Pancreas (tissue), 10 donors: ENCODE results near the gene ADAMTSL5. TPM values are rescaled to one million over a fixed set of nuclear protein-coding genes. Genes with fewer than 3 reads are reported as not detected.

ENCODE experiments used
- ATAC-seq, 4 donors: fragments of 200-7000 bp; cut with Tn5 transposase; one replicate each; pipeline versions ENCODE4 v1.8.0 to v1.9.1; 2020; ENCODE audit warnings: mild to moderate bottlenecking in 4 of 4, moderate library complexity in 4 of 4
- DNase-seq, 6 donors: peaks; one replicate each; pipeline ENCODE4 v3.0.0-alpha.2; 2020
- FAIRE-seq: peaks from 2 replicates; lab custom pipeline; 2012; peaks lifted over from hg19 to GRCh38; lab: Jason Lieb, UNC
- H3K27ac ChIP-seq, 4 donors: fragments of 200-600 bp; sonication (generic); 1 replicate in 3 of 4; 2 replicates in 1 of 4; pipeline versions ENCODE4 v1.5.0 to v1.8.0; 2020
- H3K27me3 ChIP-seq, 4 donors: fragments of 200-600 bp; one replicate each; pipeline ENCODE4 v1.8.0; 2021
- H3K36me3 ChIP-seq, 3 donors: fragments of 200-600 bp; sonication (generic) in 1 of 3; one replicate each; pipeline versions ENCODE4 v1.5.0 to v1.8.0; 2020 to 2021
- H3K4me1 ChIP-seq, 3 donors: fragments of 200-600 bp; one replicate each; pipeline ENCODE4 v1.8.0; 2021
- H3K4me3 ChIP-seq, 4 donors: fragments of 200-600 bp; sonication (generic) in 2 of 4; one replicate each; pipeline versions ENCODE4 v1.5.0 to v1.8.0; 2020 to 2021
- H3K9me3 ChIP-seq, 4 donors: fragments of 200-600 bp; one replicate each; pipeline ENCODE4 v1.8.0; 2021
- CTCF ChIP-seq, 4 donors: fragments of 200-600 bp; sonication (generic) in 3 of 4; IDR thresholded peaks; one replicate each; pipeline versions ENCODE4 v1.5.0 to v1.8.0; 2021; ENCODE audit warnings: antibody characterized with exemption in 4 of 4
- WGBS, 2 donors: extraction: QIAGEN DNeasy Blood & Tissue Kit; methylation state at CpG; one replicate each; pipeline ENCODE4 v1.1.7; 2013; 5-methylcytosine and 5-hydroxymethylcytosine counted together
- intact Hi-C, 3 donors: fragments of 100-400 bp; cut with DNase I; formaldehyde crosslinking; loops; one replicate each; pipeline versions ENCODE4 v1.11.1 to v1.14.2; 2022
- polyA plus RNA-seq, 2 donors: library from polyadenylated mRNA; stranded (reverse); fragments of 200-250 nt; gene quantifications; one replicate each; pipeline ENCODE4 v1.2.3, GENCODE V29; 2013
- total RNA-seq, 6 donors: library from RNA; stranded (reverse); fragmentation: NEBNext Ultra II Directional in 4 of 6; extraction: Animal tissue kit (Norgen Biotek cat#: 25700) in 4 of 6; gene quantifications; one replicate each; pipeline versions ENCODE4 v1.2.1 to v1.2.4, GENCODE V29; 2021 to 2023
- donor health status: healthy with polysubstance abuse.
- donor health status: DM: no; HTN: no; CAD: no; lungs with moderate emphysema.
- donor health status: DM: no; HTN: no; CAD: no.
- donor health status: control.
- donor health status: control.
- donor health status: Bipolar disorder and iron deficiency.
- donor health status: DM: yes; HTN: yes; CAD: no.
- donor health status: DM: no; HTN: no; CAD: no.
- donor health status: DM: no; HTN: no; CAD: no.
- donor health status: DM: yes; HTN: yes; CAD: no.

Gene ADAMTSL5
- total and polyA plus RNA-seq, 8 donors: 0.23 to 4.0 (median 0.69) TPM

- Histone ChIP-seq H3K36me3 (no peaks in the 10 kb centered on the region), H3K27me3 (no peaks in the 10 kb centered on the region), H3K9me3 (no peaks in the 10 kb centered on the region), H3K4me3 (no peak overlapping the region), H3K4me1 (no peaks in the 10 kb centered on the region), H3K27ac (no peak overlapping the region)
- DNase-seq (peak in 1 of 6 donors; percentile 58), ATAC-seq (no peak), FAIRE-seq (no peak)
- 97 to 99% methylated on average over 63 to 66 of the region's 66 CpGs for WGBS, 2 donors
- no peak for TF ChIP-seq CTCF (IDR thresholded peaks at IDR 0.05)
- intact Hi-C loops: loop anchor here in 1 of 3 donors (10.0 kb wide), 1 partner anchor 108 kb away; no protein-coding TSS in a partner anchor
Measured at GRCh38 chr19:1556390-1557070, 43.7 kb upstream of the ADAMTSL5 start.

- 94 to 96% methylated on average over 92 to 121 of the region's 121 CpGs for WGBS, 2 donors
- no peaks in the 10 kb centered on the region for H3K4me1 ChIP-seq
- H3K27ac ChIP-seq: no peak overlapping the region
- ATAC-seq (no peak), FAIRE-seq (no peak), DNase-seq (peak in 1 of 6 donors; percentile 57)
- H3K27me3 ChIP-seq: no peaks in the 10 kb centered on the region
- H3K36me3 ChIP-seq: no peaks in the 10 kb centered on the region
- H3K4me3 ChIP-seq: no peak overlapping the region
- intact Hi-C loops: loop anchor here in 1 of 3 donors (10.0 kb wide), 1 partner anchor 109 kb away; no protein-coding TSS in a partner anchor
- TF ChIP-seq CTCF (IDR thresholded peaks at IDR 0.05): no peak
- no peaks in the 10 kb centered on the region for H3K9me3 ChIP-seq
Measured at GRCh38 chr19:1555487-1556389, 42.9 kb upstream of the ADAMTSL5 start.

- Histone ChIP-seq H3K27ac (no peak overlapping the region), H3K4me1 (no peaks in the 10 kb centered on the region), H3K36me3 (no peaks in the 10 kb centered on the region), H3K4me3 (no peak overlapping the region), H3K27me3 (no peaks in the 10 kb centered on the region), H3K9me3 (no peaks in the 10 kb centered on the region)
- no peak for TF ChIP-seq CTCF (IDR thresholded peaks at IDR 0.05)
- intact Hi-C loops: loop anchor here in 1 of 3 donors (10.0 kb wide), 1 partner anchor 110 kb away; no protein-coding TSS in a partner anchor
- FAIRE-seq (no peak), ATAC-seq (no peak), DNase-seq (no peak)
- WGBS, 2 donors: 85 to 89% methylated on average over 24 of the region's 24 CpGs
Measured at GRCh38 chr19:1554968-1555367, 42.1 kb upstream of the ADAMTSL5 start.

- Histone ChIP-seq H3K27ac (no peak overlapping the region), H3K27me3 (no peaks in the 10 kb centered on the region), H3K9me3 (no peaks in the 10 kb centered on the region), H3K4me1 (no peaks in the 10 kb centered on the region), H3K4me3 (no peak overlapping the region), H3K36me3 (no peaks in the 10 kb centered on the region)
- no peak for TF ChIP-seq CTCF (IDR thresholded peaks at IDR 0.05)
- intact Hi-C loops: loop anchor here in 1 of 3 donors (10.0 kb wide), 1 partner anchor 111 kb away; no protein-coding TSS in a partner anchor
- FAIRE-seq (no peak), DNase-seq (no peak), ATAC-seq (no peak)
- 87 to 90% methylated on average over 10 of the region's 10 CpGs for WGBS, 2 donors
Measured at GRCh38 chr19:1553415-1553814, 40.6 kb upstream of the ADAMTSL5 start.
